CD4-positive, alpha-beta T cell treated with Interleukin-4 for 1 hour (primary cell): ENCODE data around the gene LAMA5.

ENCODE experiments used
- DNase-seq, 2 donors: peaks; one replicate each; pipeline ENCODE4 v3.0.0-alpha.2; 2020 to 2022

LAMA5 gene

DNA sequence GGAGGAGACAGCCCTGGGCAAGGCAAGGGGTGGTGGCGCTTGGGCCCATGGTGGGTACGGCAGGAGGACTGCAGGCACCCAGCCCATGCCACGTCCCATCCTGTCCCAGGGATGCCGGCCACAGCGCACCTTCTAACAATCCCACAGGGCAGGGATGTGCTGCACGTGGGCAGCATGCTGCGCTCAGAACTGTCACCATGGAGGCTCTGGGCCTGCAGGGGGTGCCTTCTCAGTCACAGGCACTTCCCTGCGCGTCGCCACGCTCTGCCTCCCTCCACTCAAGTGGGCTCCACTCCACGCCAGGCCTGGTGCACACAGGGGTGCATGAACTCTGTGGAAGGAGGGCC lies 37.6 kb upstream of the LAMA5 start:
- DNase-seq = no peak

DNA sequence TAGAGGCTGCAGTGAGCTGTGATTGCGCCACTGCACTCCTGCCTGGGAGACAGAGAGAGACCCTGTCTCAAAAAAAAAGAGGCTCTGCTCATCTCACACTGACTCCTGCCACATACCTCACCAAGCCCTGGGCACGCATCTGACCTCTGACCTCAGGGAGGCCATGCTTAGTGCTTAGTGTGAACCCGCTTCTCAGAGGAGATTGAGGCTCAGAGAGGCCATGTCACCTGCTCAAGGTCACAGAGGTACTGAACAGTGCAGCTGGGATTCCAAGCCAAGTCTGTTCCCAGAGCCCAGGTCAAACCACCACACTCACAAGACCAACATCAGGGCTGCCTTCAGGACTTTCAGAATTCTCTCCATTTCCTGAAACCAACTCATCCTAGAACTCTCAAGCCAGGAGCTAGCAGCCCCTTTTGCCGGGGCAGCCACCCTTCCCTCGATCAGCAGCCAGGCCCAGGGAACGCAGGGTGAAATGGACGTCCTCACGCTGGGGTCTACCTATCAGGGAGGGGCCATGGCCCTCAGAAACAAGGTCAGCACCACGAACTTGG lies 37.1 kb upstream of the LAMA5 start:
- DNase-seq = no peak

DNA sequence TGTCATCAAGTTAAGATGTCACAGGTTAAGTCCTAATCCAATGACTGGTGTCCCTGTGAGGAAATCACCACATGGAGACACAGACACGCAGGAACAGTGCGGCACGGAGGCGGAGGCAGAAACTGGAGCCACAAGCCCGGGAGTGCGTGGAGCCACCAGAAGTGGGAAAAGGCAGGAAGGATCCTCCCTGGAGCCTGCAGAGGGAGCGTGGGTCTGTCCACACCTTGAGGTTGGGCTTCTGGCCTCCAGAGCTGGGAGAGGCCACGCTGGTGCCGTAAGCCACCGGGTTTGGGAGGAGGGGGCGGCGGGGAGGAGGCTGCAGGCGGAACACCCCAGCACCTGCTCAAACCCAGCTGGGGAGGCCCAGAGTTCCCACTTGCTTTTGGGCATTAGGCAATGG lies 36.2 kb upstream of the LAMA5 start:
- DNase-seq = no peak

DNA sequence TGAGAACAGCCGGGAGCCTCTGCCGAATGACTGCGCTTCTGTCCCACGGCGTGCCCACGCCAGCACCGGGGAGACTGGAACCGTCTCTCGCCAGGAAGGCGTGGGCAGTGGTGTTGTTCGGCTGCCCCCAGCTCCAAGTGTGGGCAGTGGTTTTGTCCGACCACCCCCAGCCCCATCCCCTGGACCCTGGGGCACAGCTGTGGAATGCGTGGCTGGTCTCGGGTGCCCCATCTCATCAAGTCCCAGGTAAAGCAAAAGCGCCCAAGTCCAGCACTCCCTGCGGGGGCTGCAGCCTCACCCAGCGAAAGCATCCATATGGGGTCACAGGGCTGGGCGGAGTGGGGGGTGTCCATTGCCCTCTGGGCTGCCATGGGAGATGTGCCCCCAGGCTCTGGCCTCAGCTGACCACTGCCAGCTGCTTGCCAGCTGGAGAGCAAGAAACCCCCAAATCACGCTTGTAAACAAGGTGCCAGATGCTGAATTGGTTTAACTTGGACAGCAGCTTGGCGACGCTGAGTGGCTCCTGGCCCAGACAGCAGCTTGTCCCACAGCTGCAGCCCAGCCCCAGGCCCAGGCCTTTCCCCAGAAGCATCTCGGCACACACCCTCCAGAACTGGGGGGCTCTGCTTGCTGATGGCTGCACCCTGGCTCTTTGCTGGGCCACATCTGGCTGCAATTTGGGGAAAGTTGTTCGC lies 35.5 kb upstream of the LAMA5 start:
- DNase-seq = no peak

DNA sequence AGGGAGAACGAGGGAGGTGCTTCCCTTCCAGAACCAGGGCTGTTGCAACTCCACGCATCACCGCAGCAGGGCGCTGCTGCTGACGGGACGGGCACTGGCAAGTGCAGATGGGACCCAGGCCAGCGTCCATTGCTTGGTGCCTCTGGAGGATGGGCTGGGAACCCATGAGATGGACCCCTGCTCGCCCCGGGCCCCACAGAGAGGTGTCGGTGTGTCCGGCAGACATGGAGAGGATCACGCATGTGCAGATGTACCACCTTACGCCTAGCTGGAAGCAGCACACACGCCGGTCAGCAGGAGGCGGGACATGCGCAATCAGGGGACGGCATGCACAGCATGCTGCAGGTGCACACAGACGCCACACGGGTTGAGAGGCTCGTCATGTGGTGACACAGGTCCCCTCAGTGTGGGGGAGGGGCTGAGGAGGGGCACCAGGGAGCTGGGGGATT lies 34.2 kb upstream of the LAMA5 start:
- no peak for DNase-seq

DNA sequence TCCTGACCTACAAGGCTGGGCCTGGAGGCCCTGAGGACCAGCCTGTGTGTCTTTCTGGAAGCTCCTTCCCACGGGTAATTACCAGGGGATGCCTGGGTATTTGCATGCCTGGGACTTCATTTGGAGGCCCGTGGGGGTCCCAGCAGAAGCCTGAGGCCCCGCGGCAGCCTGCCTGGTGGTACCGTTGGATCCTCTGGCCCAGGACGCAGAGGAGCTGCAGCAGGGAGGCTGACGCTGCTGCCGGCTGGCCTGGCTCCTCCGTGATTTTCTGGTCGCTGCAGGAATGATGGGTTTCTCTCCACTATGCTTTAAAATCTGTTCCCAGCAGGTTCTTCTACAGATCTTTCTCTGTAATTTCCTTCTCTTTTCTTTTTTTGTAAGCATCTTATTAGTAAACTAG lies 33.4 kb upstream of the LAMA5 start:
- no peak for DNase-seq

DNA sequence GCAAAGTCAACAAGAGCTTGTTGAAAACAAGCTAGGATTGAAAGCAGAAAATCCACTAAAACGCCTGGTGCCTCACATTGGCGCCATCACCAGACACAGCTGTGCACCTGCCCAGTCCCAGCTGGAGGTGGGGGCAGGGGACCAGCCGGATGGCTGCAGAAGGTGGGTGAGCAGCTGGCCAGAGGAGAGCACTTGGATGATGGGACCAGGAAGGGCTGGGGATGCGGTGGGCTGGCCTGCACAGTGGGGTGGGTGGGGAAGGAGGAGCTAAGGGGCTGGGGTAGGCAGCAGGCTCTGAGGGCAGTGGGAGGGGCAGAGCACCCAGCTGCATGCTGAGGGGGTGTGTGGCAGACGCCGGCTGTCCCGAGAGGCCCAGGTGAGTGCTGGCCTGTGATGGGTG lies 32.9 kb upstream of the LAMA5 start:
- no peak for DNase-seq

DNA sequence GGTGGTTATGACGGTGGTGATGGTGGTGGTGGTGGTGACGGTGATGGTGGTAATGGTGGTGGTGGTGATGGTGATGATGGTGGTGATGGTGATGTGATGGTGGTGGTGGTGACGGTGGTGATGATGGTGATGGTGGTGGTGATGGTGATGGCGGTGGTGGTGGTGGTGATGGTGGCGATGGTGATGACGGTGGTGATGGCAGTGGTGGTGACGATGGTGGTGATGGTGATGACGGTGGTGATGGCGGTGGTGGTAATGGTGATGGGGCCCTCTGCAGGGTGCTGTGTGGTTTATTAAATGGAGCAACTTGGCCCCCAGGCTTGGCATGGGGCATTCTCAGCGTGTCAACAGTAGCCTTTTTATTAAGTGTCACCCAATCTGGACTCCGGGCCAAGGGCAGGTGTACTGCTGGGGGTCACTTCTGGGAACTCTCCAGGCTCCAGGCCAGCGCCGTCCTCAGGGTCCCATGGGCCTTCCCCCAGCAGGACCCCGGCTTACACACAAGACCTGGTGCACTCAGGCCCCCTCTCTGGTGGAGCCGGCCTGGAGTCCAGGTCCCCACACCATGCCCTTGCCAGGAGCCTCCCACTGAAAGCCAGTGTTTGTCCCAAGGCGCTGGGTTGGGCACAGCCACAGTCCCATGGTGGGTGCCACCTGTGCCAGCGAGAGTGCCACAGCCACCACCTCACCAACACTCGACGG lies 31.2 kb upstream of the LAMA5 start:
- DNase-seq = no peak

DNA sequence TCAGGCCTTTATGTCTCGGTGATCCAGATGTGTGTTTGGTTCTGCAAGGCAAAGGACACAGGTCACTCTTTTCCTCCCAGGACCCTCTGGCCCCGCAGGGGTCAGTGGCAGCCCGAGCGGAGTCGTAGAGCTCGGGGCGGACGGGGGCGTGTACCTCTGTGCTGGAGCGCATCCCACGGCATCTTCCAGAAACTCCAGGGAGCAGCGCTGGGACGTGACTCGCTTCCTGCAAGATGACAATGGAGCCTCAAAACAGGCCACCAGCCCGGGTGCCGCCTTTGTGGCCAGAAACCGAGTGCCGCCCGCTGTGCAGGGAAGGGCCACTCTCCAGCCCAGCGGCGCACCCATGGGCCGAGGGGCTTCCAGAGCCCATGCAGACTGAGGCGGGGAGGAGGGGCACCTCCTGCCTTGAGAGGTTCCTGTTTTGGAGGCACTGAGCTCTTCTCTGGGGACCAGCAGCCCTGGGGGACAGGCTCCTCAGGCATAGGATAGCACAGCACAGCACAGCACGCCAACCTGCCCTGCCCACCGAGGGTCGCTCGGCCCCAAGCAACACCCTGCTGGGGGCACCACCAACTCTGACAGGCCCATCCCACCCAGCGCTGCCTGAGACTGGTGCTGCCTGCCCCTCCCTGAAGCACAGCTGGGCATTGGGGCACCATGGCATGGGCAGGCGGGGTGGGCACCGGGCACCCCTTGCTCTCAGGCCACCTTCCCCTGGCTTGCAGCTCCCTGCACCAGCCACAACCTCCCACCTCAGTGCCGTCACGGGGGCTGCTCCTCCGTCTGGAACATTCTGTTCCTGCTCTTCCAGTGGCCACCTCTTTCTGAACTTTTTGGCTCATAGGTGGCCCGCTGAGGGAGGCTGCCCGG lies 29.5 kb upstream of the LAMA5 start:
- DNase-seq = no peak

DNA sequence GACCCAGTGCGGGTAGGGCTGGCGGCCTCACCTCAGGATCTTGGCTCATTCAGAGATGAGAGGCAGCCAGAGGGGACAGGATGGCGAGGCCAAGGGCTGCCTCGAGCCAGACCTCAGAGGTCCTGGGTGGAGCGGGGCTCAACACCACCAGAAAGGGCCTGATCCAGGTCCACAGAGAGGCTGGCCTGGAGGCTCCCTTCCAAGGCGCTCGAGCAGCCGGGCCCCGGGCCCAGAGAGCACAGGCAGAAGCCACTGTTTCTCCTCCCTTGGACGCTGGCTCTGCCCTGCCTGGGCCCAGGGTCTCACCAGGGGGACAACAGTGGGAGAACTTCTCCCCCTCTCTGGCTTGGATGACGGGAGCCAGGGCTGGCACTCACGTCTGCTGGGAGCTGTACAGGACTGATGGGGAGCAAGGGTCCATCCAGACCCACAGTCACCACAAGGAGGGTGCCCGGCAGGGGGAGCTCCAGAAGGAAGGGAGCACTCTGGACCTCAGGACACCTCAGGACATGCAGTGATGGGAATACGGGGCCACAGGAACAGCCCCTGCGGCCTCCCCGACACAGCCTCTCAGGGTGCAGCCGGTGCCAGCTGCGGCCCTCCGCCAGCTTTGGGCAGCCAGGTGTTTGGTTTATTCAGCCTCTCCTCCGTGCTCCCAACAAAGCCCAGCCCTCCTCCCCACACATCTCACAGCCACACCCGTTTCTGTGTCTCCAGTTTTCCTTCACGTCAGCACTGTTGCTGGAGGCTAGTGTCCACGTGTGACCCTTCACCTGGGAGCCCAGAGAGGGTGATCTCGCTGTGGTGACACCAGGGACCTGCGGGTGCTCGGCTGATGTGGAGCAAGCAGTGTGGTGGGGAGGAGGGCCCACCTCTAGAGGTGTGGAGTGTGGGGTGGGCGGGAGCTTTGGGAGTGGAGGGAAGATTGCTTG lies 28.5 kb upstream of the LAMA5 start:
- DNase-seq = no peak

DNA sequence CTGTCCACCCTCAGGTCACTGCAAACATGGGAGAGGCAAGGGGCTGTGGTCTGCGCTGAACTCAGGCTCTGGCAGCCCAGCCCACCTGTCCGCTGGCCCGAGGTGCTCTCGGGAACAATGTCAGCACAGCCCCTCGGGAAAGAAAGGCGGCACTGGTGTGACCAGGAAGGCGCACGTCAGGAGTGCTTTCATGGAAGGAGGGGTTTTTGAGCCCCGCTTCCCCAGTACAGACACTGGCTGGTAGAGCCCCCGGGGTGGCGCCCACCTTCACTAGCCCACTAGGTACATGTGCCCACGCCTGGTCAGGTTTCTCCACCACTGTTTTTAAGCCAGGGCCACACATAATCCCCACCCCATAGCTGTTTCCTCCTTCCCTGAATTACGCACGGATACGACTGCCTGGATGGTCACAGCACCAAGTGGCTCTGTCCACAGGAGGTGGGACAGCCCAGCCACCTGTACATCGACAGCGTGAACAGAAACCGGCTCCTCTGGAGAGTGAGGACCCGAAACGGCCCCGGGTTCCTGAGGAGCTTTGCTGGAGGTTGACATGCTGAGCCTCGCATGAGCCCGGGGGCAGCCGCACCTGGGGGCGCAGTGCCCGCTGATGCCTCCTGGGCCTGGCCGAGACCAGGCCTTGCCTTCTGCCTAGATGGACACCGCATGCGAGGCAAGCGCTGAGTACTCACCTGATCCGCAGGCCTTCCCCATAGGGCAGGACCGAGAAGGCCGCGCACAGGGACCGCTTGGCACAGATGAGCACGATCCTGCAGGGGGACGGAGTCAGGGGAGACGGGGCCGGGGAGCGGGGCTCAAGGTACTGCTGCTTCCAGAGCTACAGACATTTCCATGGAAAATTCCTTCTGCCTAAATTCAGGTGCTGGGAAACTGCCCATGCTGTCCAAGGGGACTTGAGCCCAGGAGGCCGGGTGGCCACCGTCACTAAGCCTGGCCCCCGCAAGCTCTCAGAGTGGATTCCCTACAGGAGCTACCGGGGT lies 27.4 kb upstream of the LAMA5 start:
- DNase-seq = no peak

DNA sequence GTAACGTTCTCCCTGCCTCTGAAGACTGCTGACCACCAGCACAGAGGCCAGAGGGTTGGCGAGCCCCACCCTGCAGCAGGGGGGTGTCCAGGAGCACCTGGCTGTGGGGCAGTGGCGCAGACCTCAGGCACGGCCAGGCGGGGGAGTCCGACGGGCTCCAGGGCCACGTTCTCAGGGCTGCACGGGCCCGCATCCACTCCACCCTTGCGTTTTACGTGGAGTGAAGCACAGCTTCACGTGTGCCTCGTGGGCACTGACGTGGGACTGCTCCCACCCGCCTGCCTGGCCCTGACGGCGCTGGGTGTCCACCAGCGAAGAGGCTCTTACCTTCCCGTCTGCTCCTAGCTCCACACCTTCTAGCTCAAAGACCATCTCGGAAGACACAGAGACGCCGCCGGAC lies 26.7 kb upstream of the LAMA5 start:
- DNase-seq = no peak

DNA sequence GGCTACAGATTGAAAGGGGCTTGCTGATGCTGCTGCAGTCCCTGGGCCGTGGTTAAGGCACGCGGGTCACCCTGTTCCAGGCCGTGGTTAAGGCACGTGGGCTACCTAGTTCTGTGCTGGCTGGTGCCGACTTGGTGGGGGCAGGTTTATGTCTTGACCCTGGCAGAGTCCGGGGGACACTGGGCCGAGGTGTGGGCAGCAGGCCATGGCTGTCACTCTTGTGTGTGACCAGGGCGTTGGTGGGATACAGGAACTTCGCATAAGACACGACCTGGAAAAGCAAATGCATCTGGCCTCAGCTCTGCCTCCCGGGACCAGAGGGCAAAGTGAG lies 26.2 kb upstream of the LAMA5 start:
- no peak for DNase-seq

DNA sequence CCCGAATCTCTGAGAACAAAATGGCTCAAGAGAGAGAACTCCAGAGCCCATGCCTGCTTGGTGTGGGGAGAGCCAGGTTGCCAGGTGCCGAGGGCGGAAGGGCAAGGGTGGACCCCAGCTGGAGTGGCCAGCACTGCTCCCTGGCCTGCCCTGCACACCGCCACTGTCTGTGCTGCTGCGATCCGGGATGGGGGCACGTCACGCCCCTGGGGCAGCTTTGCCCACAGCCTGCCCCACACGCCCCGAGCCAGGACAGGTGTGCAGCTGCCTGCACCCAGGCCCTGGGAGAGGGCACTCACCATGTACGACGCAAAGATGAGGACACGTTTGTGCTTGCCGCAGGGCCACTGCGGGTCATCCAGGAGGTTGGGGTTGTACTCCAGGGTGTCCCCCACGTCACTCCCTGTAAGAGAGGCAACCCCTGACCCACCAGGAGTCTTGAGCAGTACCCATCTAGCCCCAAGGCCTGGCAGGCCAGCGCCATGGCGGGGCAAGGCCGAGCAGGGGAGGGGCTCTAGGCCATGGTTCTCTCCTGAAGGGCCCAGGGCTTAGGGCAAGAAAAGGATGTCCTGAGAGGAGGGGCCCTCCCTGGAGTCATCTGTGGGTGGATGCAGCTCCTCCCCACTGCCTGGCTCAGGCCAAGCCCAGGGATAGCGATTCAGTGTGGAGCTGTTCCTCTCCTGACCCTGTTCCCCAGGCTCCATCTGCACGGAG lies 25.7 kb upstream of the LAMA5 start:
- no peak for DNase-seq

DNA sequence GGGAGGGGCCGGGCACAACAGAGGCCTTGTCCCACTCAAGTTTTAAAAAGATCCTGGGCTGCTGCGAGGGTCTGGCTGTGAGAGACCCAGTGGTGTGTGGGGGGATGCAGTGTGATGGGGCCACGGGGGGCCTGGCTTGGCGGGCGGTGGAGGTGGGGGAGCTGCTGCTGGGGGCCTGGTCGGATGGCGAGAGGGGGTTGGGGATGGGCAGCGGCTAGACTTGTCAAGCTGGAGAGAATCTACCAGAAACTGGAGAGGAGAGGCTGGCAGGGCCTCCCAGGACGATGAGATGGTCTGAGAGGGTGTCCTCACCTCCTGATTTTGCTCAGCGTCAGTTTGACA lies 24.9 kb upstream of the LAMA5 start:
- DNase-seq = no peak

DNA sequence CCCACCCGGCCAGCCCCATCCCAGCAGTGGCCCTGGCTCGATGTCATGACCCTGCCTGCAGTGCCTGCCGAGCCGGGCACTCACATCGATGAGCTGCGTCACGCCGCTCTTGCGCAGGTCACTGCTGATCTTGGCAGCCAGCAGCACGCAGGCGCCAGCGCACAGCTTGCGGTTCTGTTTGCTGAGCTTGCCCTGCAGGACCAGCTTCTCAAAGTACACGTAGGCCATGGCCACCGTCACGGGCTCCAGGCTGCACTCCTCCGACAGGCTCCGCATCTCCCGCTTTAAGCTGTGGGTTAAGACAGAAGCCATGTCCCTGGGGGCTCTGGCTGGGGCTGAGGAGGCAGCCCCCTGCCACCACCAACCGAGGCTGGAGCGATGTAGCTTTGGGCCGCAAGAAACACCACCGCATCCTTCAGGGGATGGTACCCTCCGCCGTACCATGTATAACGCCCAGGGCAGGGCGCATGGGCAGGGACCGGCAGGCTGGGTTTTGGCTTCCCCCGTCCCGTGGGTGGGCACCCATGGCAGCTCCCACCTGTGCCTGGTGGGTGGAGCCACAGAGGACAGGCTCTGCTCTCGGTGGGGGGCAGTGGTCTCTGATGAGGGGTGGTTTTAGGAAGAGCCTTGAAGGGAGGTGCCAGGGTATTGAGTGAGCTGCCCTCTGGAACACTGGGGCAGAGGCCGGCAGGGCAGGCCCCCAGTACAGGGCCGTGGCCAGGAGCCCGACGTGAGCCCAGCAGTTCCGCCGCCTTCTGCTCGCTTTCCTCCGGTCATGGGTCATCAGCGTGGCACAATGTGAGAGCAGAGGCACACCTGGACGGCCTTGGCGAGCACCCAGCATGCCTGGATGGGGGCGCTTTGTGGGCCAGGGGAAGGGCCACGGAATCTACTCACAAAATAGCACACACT lies 24.3 kb upstream of the LAMA5 start:
- no peak for DNase-seq

DNA sequence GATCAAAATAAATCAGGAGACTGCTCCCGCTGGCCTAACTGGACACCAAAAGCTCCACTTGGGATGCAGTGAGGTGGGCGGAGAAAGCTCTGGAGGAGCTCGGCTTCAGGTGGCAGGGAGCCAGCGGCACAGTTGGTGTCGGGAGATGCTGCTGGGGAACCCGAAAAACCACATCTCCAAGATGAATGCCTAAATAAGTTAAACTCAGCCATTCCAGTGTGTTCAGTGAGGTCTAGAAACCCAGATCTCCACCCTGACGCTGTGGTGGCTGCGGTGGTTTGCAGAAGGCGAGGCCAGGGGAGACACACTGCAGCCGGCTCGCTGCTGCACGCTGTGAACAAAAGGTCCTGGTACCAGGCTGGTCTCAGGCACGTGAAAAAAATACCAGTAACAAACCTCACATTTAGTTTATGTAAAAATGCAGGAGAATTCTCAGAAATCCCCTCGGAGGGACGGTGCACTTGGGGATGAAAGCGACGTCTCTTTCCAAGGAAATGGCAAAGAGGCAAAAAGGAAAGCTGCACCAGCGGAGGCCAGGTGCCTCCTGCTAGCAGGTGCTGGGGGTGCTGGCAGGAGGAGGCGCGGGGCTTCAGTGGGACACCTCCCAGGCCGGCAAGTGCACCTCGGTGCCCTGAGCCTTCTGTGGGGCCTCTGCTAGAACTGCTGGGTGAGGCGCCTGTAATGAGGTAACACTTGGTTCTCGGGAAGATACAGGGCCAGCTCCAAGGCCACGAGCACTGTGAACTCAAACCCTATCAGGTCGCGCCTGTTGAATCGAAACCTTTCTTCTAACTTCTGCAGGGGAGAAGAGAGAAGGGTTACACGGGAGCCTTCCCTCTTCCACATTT lies 23.4 kb upstream of the LAMA5 start:
- no peak for DNase-seq

DNA sequence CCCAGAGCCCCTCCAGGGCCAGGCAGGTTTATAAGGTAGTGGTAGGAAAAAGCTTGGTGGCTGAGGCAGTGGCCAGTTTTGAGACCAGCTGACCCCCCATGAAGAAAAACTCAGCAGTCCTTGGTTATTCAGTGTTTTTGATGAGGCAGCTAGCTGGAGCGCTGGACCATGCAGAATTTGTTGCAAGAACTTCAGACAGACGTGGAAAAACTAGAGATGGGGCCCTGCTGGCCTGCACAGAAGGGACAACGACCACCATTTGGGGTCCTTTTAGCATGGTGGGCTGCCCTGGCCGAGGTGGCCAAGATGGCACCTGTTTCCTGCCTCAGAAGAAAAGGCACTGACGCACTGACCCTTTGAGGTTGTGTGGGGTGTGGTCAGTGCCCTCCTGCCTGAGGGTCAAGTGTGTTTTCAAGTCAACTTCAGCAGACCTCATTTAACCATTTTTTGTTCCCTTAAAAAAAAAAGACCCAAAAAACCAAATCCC lies 22.5 kb upstream of the LAMA5 start:
- no peak for DNase-seq
